Cardiac fibroblast (primary cell): ENCODE results near the gene GNA14.
A peak's percentile ranks its signal among the peaks of the same experiment; 100 is the strongest.

Experiments
- DNase-seq, 2 donors: peaks; one replicate each; pipeline versions ENCODE4 v3.0.0 to v3.0.0-alpha.2; 2010; ENCODE audit warnings: low read depth in 2 of 2
- H3K4me3 ChIP-seq, 2 donors: replicated peaks in 1 of 2; 1 replicate in 1 of 2; 2 replicates in 1 of 2; pipeline ENCODE4 v1.5.1; 2011; ENCODE audit warnings: low read depth in 2 of 2, low read length in 2 of 2, mild to moderate bottlenecking in 2 of 2, moderate library complexity in 1 of 2
- CTCF ChIP-seq: IDR thresholded peaks from one replicate; pipeline ENCODE4 v1.5.1; 2011; ENCODE audit warnings: low read depth, mild to moderate bottlenecking, low read length, inconsistent platforms

Gene GNA14

GRCh38 chr9:77463151-77463550, 185.0 kb downstream of the GNA14 start:
- no peak overlapping the region for H3K4me3 ChIP-seq
- no peak for DNase-seq
- no peak for TF ChIP-seq CTCF

- DNase-seq: no peak
- no peak overlapping the region for H3K4me3 ChIP-seq
- TF ChIP-seq CTCF: no peak
Observed at GRCh38 chr9:77462066-77462465, 186.1 kb downstream of the GNA14 start.

GRCh38 chr9:77460938-77461337, 187.2 kb downstream of the GNA14 start:
- DNase-seq: no peak
- H3K4me3 ChIP-seq: no peak overlapping the region
- no peak for TF ChIP-seq CTCF

- peak; percentile 74 to 77 for DNase-seq
- TF ChIP-seq CTCF: peak; percentile 90
- H3K4me3 ChIP-seq: no peak overlapping the region
Observed at GRCh38 chr9:77457916-77458592, 190.1 kb downstream of the GNA14 start.

GRCh38 chr9:77456829-77457437, 191.2 kb downstream of the GNA14 start:
- peak; percentile 92 to 96 for DNase-seq
- H3K4me3 ChIP-seq: no peak overlapping the region
- TF ChIP-seq CTCF: peak; percentile 93

DNA sequence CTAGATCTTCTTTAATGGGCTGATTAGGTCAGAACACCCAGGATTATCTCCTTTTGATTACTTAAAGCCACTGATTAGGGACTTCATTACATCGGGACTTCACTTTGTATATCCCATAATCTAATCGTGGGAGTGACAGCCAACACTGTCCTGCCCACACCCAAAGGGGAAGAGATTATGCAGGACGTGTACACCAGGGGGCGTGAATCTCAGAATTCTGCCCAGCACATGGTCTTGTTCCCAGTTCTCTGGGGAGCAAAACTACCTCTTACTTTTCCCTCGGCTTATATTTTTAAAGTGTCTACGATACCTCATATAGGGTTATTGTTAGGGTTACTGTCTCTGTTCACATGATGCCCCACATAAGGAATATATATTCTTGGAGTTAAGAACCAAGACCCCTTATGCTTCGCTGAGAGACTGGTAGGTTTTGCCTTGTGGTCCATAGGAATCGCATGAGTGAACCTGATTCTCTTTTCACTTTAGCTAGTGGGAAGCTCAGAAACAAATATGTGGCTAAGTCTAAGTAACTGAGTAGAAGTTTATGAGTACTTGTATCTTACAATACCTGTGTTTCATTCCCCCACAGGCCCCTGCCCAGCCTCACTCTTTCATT, 192.7 kb downstream of the GNA14 start:
- TF ChIP-seq CTCF: peak; percentile 50
- DNase-seq: peak in 1 of 2 donors; percentile 54
- no peak overlapping the region for H3K4me3 ChIP-seq
